ENCODE results near the gene PADI6.
A peak's percentile ranks its signal among the peaks of the same experiment; 100 is the strongest.

PADI6 gene

DNA sequence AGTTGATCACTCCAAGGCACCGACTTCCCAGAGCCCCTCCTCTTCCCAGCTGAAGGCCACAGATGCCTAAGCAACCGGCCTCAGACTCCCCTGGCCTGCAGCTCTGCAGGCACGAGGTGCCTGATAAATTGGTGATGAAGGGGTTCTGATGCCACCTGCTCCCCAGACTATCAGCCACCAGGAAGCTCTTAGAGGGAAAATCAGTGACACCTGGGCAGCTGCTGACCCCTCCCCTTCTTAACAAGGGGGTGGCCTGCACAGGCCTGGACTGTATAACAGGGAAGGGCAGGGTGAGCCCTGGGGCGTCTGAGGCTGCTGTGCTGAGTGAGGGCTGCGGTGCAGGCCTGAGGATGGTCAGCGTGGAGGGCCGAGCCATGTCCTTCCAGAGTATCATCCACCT lies at the start of gene PADI6:
PADI6 (plus strand) TSS at position 301 of the 400 bp plus-strand sequence; CDS start at position 351, 50 bp downstream.
- DNase-seq (ENCODE audit: low read depth), result no peak
- TF ChIP-seq, protein P1, sequence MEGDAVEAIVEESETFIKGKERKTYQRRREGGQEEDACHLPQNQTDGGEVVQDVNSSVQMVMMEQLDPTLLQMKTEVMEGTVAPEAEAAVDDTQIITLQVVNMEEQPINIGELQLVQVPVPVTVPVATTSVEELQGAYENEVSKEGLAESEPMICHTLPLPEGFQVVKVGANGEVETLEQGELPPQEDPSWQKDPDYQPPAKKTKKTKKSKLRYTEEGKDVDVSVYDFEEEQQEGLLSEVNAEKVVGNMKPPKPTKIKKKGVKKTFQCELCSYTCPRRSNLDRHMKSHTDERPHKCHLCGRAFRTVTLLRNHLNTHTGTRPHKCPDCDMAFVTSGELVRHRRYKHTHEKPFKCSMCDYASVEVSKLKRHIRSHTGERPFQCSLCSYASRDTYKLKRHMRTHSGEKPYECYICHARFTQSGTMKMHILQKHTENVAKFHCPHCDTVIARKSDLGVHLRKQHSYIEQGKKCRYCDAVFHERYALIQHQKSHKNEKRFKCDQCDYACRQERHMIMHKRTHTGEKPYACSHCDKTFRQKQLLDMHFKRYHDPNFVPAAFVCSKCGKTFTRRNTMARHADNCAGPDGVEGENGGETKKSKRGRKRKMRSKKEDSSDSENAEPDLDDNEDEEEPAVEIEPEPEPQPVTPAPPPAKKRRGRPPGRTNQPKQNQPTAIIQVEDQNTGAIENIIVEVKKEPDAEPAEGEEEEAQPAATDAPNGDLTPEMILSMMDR (IDR thresholded peaks at IDR 0.05; ENCODE audit: control insufficient read depth, extremely low read depth, insufficient read depth), result no peak
- no peak within 1 kb of the TSS for H3K4me3 ChIP-seq (ENCODE audit: low read depth, low read length)

DNA sequence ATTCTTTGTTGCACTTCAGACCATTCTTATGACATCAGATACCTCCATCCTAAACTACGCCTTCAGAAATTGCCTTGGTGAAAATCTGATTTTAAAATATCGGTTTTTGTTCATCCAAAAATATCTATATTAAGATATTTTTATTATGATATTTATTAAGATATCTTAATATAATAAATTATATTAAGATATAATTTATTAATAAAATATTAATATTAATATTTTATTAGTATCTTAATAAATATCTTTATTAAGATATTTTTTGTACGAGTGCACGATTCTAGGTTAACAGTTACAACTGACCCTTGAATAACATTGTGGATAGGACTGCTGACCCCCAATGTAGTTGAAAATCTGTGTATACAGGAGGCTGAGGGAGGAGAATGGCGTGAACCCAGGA lies 43.1 kb upstream of the PADI6 start:
- TF ChIP-seq, protein P1 (IDR thresholded peaks at IDR 0.05; ENCODE audit: control insufficient read depth, extremely low read depth, insufficient read depth), result no peak
- H3K4me3 ChIP-seq (ENCODE audit: low read depth, low read length), result no peak overlapping the region
- DNase-seq (ENCODE audit: low read depth), result no peak

DNA sequence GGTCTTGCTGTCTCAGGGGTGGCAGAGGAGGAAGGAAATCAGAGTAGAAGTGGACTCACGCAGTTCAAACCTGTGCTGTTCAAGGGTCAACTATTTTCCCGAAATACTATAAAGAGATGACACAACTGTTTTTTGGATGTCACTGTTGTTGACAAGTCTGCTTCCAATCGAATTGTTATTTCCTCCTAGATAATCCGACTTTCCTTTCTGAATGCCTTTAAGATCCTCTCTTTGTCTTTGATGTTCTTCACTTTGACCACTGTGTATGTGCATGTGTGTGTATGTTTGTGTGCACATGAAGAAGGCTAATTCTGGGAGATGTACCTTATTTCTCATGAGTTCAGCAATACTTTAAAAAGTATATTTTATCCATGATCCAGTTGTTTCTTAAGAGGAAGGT lies 42.4 kb upstream of the PADI6 start:
- H3K4me3 ChIP-seq (ENCODE audit: low read depth, low read length), result no peak overlapping the region
- DNase-seq (ENCODE audit: low read depth), result no peak
- TF ChIP-seq, protein P1 (IDR thresholded peaks at IDR 0.05; ENCODE audit: control insufficient read depth, extremely low read depth, insufficient read depth), result no peak

DNA sequence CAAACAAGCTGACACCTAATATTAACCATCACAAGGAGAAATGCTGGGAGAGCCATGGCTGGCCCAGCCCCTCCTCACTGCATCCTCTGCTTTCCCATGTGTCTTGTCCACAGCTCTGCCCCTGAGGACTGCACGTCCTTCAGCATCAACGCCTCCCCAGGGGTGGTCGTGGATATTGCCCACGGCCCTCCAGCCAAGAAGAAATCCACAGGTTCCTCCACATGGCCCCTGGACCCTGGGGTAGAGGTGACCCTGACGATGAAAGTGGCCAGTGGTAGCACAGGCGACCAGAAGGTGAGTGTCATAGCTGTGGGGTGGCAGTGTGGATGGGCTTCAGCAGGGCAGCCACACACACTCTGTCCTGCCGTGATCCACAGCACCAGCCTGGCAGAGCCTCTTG lies 41.1 kb upstream of the PADI6 start:
- H3K4me3 ChIP-seq (ENCODE audit: low read depth, low read length), result no peak overlapping the region
- no peak for DNase-seq (ENCODE audit: low read depth)
- TF ChIP-seq, protein P1 (IDR thresholded peaks at IDR 0.05; ENCODE audit: control insufficient read depth, extremely low read depth, insufficient read depth), result no peak

DNA sequence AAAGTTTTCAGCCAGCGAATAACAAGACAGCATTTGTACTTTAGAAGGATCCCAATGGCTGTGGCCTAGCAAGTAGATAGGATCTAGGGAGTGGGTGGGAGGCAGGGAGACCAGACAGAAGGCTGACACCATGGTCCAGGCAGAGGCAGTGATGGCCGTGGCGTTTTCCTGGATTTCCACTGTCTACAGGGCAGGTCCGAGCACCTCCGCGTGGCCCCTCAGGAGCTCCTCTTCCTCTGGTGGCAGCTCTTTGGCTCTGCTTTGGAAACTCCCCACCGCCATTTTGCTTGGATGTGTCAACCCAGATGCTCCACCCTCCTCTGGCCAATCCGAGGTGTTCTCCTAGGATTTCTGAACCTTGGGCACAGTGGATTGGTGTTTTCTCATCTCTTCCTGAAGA lies 38.9 kb upstream of the PADI6 start:
- H3K4me3 ChIP-seq (ENCODE audit: low read depth, low read length), result no peak overlapping the region
- TF ChIP-seq, protein P1 (IDR thresholded peaks at IDR 0.05; ENCODE audit: control insufficient read depth, extremely low read depth, insufficient read depth), result no peak
- DNase-seq (ENCODE audit: low read depth), result no peak

DNA sequence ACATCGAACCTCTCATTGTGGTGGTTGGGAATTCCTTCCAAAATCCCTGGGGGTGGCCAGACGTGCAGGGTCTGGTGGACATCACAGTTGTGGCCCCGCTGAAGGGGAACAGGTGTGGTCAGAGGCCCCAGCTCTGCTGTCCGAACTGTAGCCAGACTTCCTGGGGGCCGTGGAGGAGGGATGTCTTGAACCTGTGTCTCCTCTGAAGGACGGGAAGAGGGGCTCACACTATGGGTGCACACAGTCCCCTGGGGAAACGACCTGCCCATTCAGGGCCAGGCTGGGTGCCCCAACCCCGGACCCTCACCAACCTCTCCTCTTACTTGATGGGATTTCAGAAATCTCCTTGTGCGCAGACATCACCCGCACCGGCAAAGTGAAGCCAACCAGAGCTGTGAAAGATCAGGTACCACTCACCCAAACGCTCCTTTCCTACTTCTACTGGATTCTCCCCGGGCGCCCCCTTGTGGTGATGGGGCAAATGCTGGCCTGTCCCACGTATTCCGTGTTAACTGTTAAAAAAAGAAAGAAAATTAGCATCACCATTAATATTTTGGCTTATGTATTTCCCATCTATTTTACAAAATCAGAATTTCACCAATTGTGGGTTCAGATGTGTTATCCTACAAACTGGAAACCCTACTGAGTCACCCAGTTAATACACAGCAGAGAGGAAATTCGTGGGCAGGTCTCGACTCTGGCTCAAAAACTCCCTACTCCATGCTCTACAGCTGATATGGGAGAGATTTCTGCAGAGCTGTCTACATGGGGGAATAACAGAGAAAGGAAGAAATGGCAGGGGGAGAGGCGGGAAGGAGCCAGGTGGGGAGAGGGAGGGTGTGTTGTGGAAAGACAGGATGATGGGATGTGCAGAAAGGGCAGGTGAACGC lies 35.9 kb upstream of the PADI6 start:
- peak; percentile 7 for DNase-seq (ENCODE audit: low read depth)
- no peak overlapping the region for H3K4me3 ChIP-seq (ENCODE audit: low read depth, low read length)
- TF ChIP-seq, protein P1 (IDR thresholded peaks at IDR 0.05; ENCODE audit: control insufficient read depth, extremely low read depth, insufficient read depth), result peak; percentile 58

Data from LNCaP clone FGC (cell line).